ENCODE data around the gene TGIF2LX.
"Not testable (repeated sequence)": the region's sequence is repeated elsewhere in the genome, so short reads cannot be mapped to it uniquely, and the experiment has no call there.

The TGIF2LX gene

GRCh38 chrX:89921665-89922064 lies at the start of gene TGIF2LX:
TSS of gene TGIF2LX (plus strand) at chrX:89921908. CDS start at chrX:89922086, 178 bp downstream.
- DNase-seq, result not testable (repeated sequence)

- DNase-seq, result not testable (repeated sequence)
These were observed 728 bp downstream of the TGIF2LX start for GRCh38 chrX:89922338-89922934.

GRCh38 chrX:89943077-89943476 lies 21.4 kb downstream of the TGIF2LX start:
- DNase-seq, result not testable (repeated sequence)

GRCh38 chrX:89965588-89965987 lies 43.9 kb downstream of the TGIF2LX start:
- DNase-seq, result not testable (repeated sequence)

Data from erythroblast (primary cell).